ENCODE measurements around the gene SLC7A7.

The SLC7A7 gene

GRCh38 chr14:22814941-22815713 lies at the start of gene SLC7A7:
SLC7A7 (minus strand) TSS chr14:22815435; CDS start chr14:22813398, 2,037 bp downstream.
- TF ChIP-seq KLF17 (tag by site-specific recombination; IDR thresholded peaks at IDR 0.05) = peak; percentile 66; the same call in 1 of the 2 replicates
- no peak for TF ChIP-seq ZSCAN18 (tag by site-specific recombination; IDR thresholded peaks at IDR 0.05)
- no peak for TF ChIP-seq ZNF391 (tag by site-specific recombination; IDR thresholded peaks at IDR 0.05; ENCODE audit: borderline replicate concordance, low read depth)
- no peak for TF ChIP-seq ZNF530 (tag by site-specific recombination; IDR thresholded peaks at IDR 0.05; ENCODE audit: low read depth)
- TF ChIP-seq KLF16 (tag by site-specific recombination; IDR thresholded peaks at IDR 0.05) = no peak
- no peak for TF ChIP-seq ZNF18 (tag by site-specific recombination; IDR thresholded peaks at IDR 0.05)
- no peak for TF ChIP-seq ZBTB8A (tag by site-specific recombination; IDR thresholded peaks at IDR 0.05)
- no peak for TF ChIP-seq ZSCAN16 (tag by site-specific recombination; IDR thresholded peaks at IDR 0.05)
- TF ChIP-seq HOXD13 (CRISPR knock-in tag; IDR thresholded peaks at IDR 0.05; ENCODE audit: borderline replicate concordance) = no peak
- TF ChIP-seq ZXDB (tag by site-specific recombination; IDR thresholded peaks at IDR 0.05) = no peak
- no peak for TF ChIP-seq ZNF354C (tag by site-specific recombination; IDR thresholded peaks at IDR 0.05; ENCODE audit: borderline replicate concordance, low read depth)
- peak; percentile 97 for TF ChIP-seq ZBTB17 (tag by site-specific recombination; IDR thresholded peaks at IDR 0.05)
- no peak for TF ChIP-seq PRDM4 (tag by site-specific recombination; IDR thresholded peaks at IDR 0.05)
- H3K36me3 ChIP-seq (ENCODE audit: control insufficient read depth in 2 of 2, insufficient read depth in 1 of 2, low read length in 2 of 2) = no peaks in the 10 kb centered on the region
- no peak within 1 kb of the TSS for H3K27ac ChIP-seq (ENCODE audit: extremely low read depth, low read depth, low read length)
- H3K9me3 ChIP-seq (ENCODE audit: control insufficient read depth, insufficient read depth, low read depth, low read length) = no peaks in the 10 kb centered on the region
- CTCF ChIA-PET = interaction anchor here (0.5 to 2.0 kb wide), 4 partner anchors 17 to 102 kb away, joined by 3 to 4 read pairs (median 4); no protein-coding TSS in a partner anchor
- H3K4me3 ChIP-seq (ENCODE audit: low read depth, low read length) = no peak within 1 kb of the TSS
- no peaks in the 10 kb centered on the region for H3K4me1 ChIP-seq (ENCODE audit: control insufficient read depth, insufficient read depth, low read length)
- POLR2A ChIA-PET = interaction anchor here (1.1 kb wide), 1 partner anchor 49 kb away, joined by 3 read pairs; the partner anchor contains the start of gene OXA1L

GRCh38 chr14:22864979-22865378 lies 49.7 kb upstream of the SLC7A7 start:
- H3K36me3 ChIP-seq (ENCODE audit: control insufficient read depth in 2 of 2, insufficient read depth in 1 of 2, low read length in 2 of 2) = no peaks in the 10 kb centered on the region
- no peak overlapping the region for H3K4me3 ChIP-seq (ENCODE audit: low read depth, low read length)
- no peaks in the 10 kb centered on the region for H3K9me3 ChIP-seq (ENCODE audit: control insufficient read depth, insufficient read depth, low read depth, low read length)
- ChIA-PET CTCF (interaction anchor here (0.5 to 3.7 kb wide), 6 partner anchors 12 to 308 kb away, joined by 3 to 29 read pairs (median 4); no protein-coding TSS in a partner anchor), POLR2A (no interaction called here)
- H3K4me1 ChIP-seq (ENCODE audit: control insufficient read depth, insufficient read depth, low read length) = no peaks in the 10 kb centered on the region; the same call in 1 of the 2 replicates
- H3K27ac ChIP-seq (ENCODE audit: extremely low read depth, low read depth, low read length) = no peak overlapping the region
- TF ChIP-seq ZSCAN16 (tag by site-specific recombination; IDR thresholded peaks at IDR 0.05) (no peak), ZNF670 (tag by site-specific recombination; IDR thresholded peaks at IDR 0.05; ENCODE audit: low read depth) (no peak), ZNF776 (tag by site-specific recombination; IDR thresholded peaks at IDR 0.05; ENCODE audit: borderline replicate concordance) (no peak)
